Activated CD4-positive, alpha-beta T cell treated with anti-CD3 and anti-CD28 coated beads, Interleukin-2, amount 50 U/mL, for 1 hour (primary cell): Measurements from ENCODE around the gene TTN.

ENCODE experiments used
- DNase-seq: peaks from one replicate; pipeline ENCODE4 v3.0.0-alpha.2; 2020

Gene TTN

GRCh38 chr2:178480227-178481181, 326.7 kb downstream of the TTN start, which contains the start of gene PLEKHA3:
PLEKHA3 (plus strand) TSS chr2:178480457; CDS start chr2:178480870, 413 bp downstream.
- DNase-seq: peak; percentile 65

DNA sequence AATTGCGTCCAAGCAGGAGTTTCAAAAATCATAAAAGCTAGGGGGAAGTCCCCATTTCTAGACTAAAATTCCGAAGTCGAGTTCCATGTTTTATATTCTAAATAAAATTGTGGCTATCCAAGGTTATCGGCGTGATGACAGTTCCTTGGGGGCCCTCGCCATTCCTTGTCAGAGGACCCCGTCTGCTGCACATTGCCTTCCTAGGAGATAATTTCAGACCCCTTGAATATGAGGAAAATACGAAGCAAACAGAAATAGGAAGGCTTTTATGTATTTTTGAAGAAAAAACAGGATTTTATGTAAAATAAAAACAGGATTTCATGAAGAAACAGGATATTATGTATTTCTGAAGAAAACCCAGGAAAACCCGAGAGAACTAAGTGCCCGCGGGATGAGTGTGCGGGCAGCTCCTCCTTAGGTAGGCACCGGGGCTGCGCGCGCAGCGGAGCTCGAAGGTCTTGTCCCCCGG, 327.4 kb downstream of the TTN start:
- DNase-seq: no peak

GRCh38 chr2:178479275-178479616, 328.0 kb downstream of the TTN start:
- no peak for DNase-seq

- DNase-seq: peak; percentile 82
These were observed 328.6 kb downstream of the TTN start, which contains the start of gene FKBP7 for GRCh38 chr2:178478439-178479274. FKBP7 (minus strand) TSS chr2:178478600; CDS start chr2:178478499, 101 bp downstream.

DNA sequence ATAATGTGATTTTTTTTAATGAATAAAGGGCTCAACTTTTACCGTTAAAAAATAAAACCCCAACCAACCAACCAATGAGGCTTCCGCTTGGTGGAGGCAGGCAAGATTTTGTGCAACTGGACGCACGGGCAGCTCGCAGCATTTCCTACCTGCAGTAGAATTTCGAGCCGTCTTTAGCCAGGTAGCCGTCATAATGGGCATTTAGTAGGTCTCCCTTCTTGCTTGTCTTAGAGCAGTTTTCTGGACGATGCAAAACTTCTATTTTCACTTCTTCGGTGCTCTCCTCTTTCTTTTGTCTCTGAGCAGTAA, 329.1 kb downstream of the TTN start:
- DNase-seq: no peak

GRCh38 chr2:178477443-178478129, 329.6 kb downstream of the TTN start:
- DNase-seq: no peak

- no peak for DNase-seq
These were observed 330.7 kb downstream of the TTN start for GRCh38 chr2:178476477-178476876.
